Suprapubic skin (tissue), 4 donors: ENCODE data around the gene CTNNA3.

Experiments
- EP300 ChIP-seq: sonication (generic); formaldehyde crosslinking; IDR thresholded peaks from one replicate; pipeline ENCODE4 v1.6.1; 2017; ENCODE audit warnings: antibody characterized with exemption
- POLR2A ChIP-seq, 2 donors: fragments of 450-650 bp; IDR thresholded peaks; one replicate each; pipeline ENCODE4 v1.6.1; 2017; ENCODE audit warnings: antibody characterized with exemption in 2 of 2, mild to moderate bottlenecking in 2 of 2, moderate library complexity in 2 of 2
- POLR2AphosphoS5 ChIP-seq, 3 donors: sonication (generic); formaldehyde crosslinking; IDR thresholded peaks; one replicate each; pipeline ENCODE4 v1.6.1; 2017; ENCODE audit warnings: antibody characterized with exemption in 3 of 3
- TF ChIP-seq, protein P1 (sequence below), 2 donors: fragments of 200-600 bp in 1 of 2; fragments of 450-650 bp in 1 of 2; sonication (generic) in 1 of 2; IDR thresholded peaks; one replicate each; pipeline ENCODE4 v1.5.1; 2016 to 2019; ENCODE audit warnings: antibody characterized with exemption in 2 of 2, mild to moderate bottlenecking in 1 of 2, moderate library complexity in 1 of 2

DNA sequence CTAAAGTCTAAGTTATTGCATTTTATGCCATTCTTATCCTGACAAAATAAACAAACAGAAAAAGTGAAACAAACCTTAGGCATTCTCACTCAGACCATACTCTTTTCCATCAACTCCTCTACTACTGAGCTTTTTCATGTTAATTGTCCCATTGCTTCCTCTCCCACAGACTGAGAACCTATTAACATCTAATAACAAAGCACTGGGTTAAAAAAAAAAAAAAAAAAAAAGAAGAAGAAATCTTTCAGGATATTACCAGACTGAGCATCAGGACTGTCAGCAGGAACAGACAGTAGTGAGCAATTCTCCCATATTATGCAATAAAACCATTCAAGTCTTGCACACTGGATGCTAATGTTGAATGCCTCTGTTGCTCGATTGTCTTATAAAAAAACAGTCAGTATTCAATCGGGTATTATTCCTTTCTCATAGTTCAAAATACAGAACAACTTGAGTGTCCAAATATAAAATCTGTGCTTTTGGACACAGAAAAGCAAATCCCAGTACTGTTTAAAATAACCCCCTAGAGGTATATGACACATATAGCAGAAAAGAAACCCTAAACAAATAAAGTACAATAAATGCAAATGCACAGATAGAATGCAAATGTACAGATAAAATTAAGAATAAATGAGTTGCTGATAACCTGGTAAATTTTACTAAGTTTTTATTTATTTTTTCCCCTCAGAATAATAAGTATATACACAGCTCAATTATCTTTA is 1301.5 kb downstream of the CTNNA3 start:
- no peak for TF ChIP-seq EP300
- TF ChIP-seq, protein P1, sequence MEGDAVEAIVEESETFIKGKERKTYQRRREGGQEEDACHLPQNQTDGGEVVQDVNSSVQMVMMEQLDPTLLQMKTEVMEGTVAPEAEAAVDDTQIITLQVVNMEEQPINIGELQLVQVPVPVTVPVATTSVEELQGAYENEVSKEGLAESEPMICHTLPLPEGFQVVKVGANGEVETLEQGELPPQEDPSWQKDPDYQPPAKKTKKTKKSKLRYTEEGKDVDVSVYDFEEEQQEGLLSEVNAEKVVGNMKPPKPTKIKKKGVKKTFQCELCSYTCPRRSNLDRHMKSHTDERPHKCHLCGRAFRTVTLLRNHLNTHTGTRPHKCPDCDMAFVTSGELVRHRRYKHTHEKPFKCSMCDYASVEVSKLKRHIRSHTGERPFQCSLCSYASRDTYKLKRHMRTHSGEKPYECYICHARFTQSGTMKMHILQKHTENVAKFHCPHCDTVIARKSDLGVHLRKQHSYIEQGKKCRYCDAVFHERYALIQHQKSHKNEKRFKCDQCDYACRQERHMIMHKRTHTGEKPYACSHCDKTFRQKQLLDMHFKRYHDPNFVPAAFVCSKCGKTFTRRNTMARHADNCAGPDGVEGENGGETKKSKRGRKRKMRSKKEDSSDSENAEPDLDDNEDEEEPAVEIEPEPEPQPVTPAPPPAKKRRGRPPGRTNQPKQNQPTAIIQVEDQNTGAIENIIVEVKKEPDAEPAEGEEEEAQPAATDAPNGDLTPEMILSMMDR (IDR thresholded peaks at IDR 0.05) = no peak
- TF ChIP-seq POLR2A (IDR thresholded peaks at IDR 0.05) = no peak
- TF ChIP-seq POLR2AphosphoS5 (IDR thresholded peaks at IDR 0.05) = no peak
